Liver (tissue), 9 donors: Measurements from ENCODE around the gene BRD3. TPM values are rescaled to one million over a fixed set of nuclear protein-coding genes. Genes with fewer than 3 reads are reported as not detected.

Experiments
- DNase-seq: peaks from one replicate; pipeline ENCODE4 v3.0.0-alpha.2; 2017; ENCODE audit warnings: low spot score
- H3K27ac ChIP-seq, 2 donors: one replicate each; pipeline ENCODE4 v1.7.0; 2013; ENCODE audit warnings: inconsistent platforms in 2 of 2, low read length in 2 of 2, control low read depth in 1 of 2, low read depth in 1 of 2, mild to moderate bottlenecking in 1 of 2
- H3K27me3 ChIP-seq, 4 donors: one replicate each; pipeline versions ENCODE4 v1.6.1 to v1.7.0; 2013; ENCODE audit warnings: low read length in 3 of 4, inconsistent platforms in 1 of 4, mild to moderate bottlenecking in 1 of 4, moderate library complexity in 1 of 4; ENCODE audit not compliant: control insufficient read depth in 4 of 4, insufficient read depth in 4 of 4
- H3K36me3 ChIP-seq, 4 donors: one replicate each; pipeline versions ENCODE4 v1.6.1 to v1.7.0; 2013; ENCODE audit warnings: low read length in 3 of 4, mild to moderate bottlenecking in 3 of 4, low read depth in 1 of 4, moderate library complexity in 1 of 4; ENCODE audit not compliant: control insufficient read depth in 4 of 4, insufficient read depth in 3 of 4
- H3K4me1 ChIP-seq, 4 donors: one replicate each; pipeline versions ENCODE4 v1.6.1 to v1.7.0; 2013; ENCODE audit warnings: low read length in 3 of 4, mild to moderate bottlenecking in 3 of 4, moderate library complexity in 1 of 4; ENCODE audit not compliant: control insufficient read depth in 4 of 4, insufficient read depth in 4 of 4
- H3K4me3 ChIP-seq, 3 donors: one replicate each; pipeline versions ENCODE4 v1.6.1 to v1.7.0; 2013; ENCODE audit warnings: low read length in 3 of 3, control low read depth in 1 of 3, low read depth in 1 of 3, mild to moderate bottlenecking in 1 of 3
- H3K9ac ChIP-seq, 2 donors: one replicate each; pipeline ENCODE4 v1.7.0; 2013; ENCODE audit warnings: low read length in 2 of 2, mild to moderate bottlenecking in 2 of 2, moderate library complexity in 2 of 2, control low read depth in 1 of 2, low read depth in 1 of 2
- H3K9me3 ChIP-seq, 4 donors: one replicate each; pipeline versions ENCODE4 v1.6.1 to v1.7.0; 2013; ENCODE audit warnings: low read length in 3 of 4; ENCODE audit not compliant: control insufficient read depth in 4 of 4
- CTCF ChIP-seq: fragments of 150-350 bp; IDR thresholded peaks from 2 replicates; pipeline ENCODE4 v1.5.1; 2017; ENCODE audit warnings: improper control_type of control experiment, low read depth, low read length; ENCODE audit not compliant: missing input control
- EGR1 ChIP-seq, 2 donors: IDR thresholded peaks; 2 replicates each; pipeline ENCODE4 v1.6.1; 2016 to 2018; ENCODE audit warnings: antibody characterized with exemption in 2 of 2, low read depth in 2 of 2
- GABPA ChIP-seq, 2 donors: IDR thresholded peaks in 1 of 2; conservative IDR thresholded peaks in 1 of 2; 2 replicates each; pipeline ENCODE4 v1.6.1; 2016; ENCODE audit warnings: antibody characterized with exemption in 2 of 2, mild to moderate bottlenecking in 1 of 2, moderate library complexity in 1 of 2
- HNF4A ChIP-seq, 2 donors: conservative IDR thresholded peaks; 2 replicates each; pipeline ENCODE4 v1.6.1; 2016; ENCODE audit warnings: antibody characterized with exemption in 2 of 2, mild to moderate bottlenecking in 2 of 2
- NR2F2 ChIP-seq: IDR thresholded peaks from 2 replicates; pipeline ENCODE4 v1.6.1; 2016; ENCODE audit warnings: antibody characterized with exemption
- RAD21 ChIP-seq, 2 donors: IDR thresholded peaks; 2 replicates each; pipeline ENCODE4 v1.6.1; 2016; ENCODE audit warnings: antibody characterized with exemption in 2 of 2, mild to moderate bottlenecking in 2 of 2
- RXRA ChIP-seq, 2 donors: IDR thresholded peaks; 2 replicates each; pipeline ENCODE4 v1.6.1; 2017 to 2018; ENCODE audit warnings: antibody characterized with exemption in 2 of 2, mild to moderate bottlenecking in 1 of 2
- SP1 ChIP-seq: IDR thresholded peaks from 2 replicates; pipeline ENCODE4 v1.6.1; 2018; ENCODE audit warnings: antibody characterized with exemption, mild to moderate bottlenecking
- TAF1 ChIP-seq: conservative IDR thresholded peaks from 2 replicates; pipeline ENCODE4 v1.6.1; 2016; ENCODE audit warnings: antibody characterized with exemption, mild to moderate bottlenecking
- YY1 ChIP-seq: IDR thresholded peaks from 2 replicates; pipeline ENCODE4 v1.6.1; 2016; ENCODE audit warnings: antibody characterized with exemption, mild to moderate bottlenecking
- WGBS: extraction: QIAGEN DNeasy Blood & Tissue Kit; methylation state at CpG from one replicate; pipeline ENCODE4 v1.1.7; 2013; 5-methylcytosine and 5-hydroxymethylcytosine counted together
- polyA plus RNA-seq, 2 donors: library from polyadenylated mRNA; stranded (reverse) in 1 of 2; unstranded in 1 of 2; fragments of 200-250 nt in 1 of 2; fragments of >200 nt in 1 of 2; fragmentation: Nextera tagmentation in 1 of 2; extraction: Ambion mirVana in 1 of 2; gene quantifications; one replicate each; pipeline versions ENCODE4 v1.2.1 to v1.2.3, GENCODE V29; 2013 to 2015
- total RNA-seq, 2 donors: library from RNA; depleted of rRNA; stranded (reverse); fragments of >200 nt; gene quantifications; one replicate each; pipeline ENCODE4 v1.2.3, GENCODE V29; 2014
- TF ChIP-seq, protein P1 (sequence below): IDR thresholded peaks from 2 replicates; pipeline ENCODE4 v1.6.1; 2016; ENCODE audit warnings: antibody characterized with exemption
- donor health status: healthy.
- donor health status: healthy.
- donor health status: healthy.
- donor health status: healthy.
- donor health status: healthy.

The BRD3 gene
- total and polyA plus RNA-seq, 4 donors: 7.2 to 17.7 (median 12.7) TPM

DNA sequence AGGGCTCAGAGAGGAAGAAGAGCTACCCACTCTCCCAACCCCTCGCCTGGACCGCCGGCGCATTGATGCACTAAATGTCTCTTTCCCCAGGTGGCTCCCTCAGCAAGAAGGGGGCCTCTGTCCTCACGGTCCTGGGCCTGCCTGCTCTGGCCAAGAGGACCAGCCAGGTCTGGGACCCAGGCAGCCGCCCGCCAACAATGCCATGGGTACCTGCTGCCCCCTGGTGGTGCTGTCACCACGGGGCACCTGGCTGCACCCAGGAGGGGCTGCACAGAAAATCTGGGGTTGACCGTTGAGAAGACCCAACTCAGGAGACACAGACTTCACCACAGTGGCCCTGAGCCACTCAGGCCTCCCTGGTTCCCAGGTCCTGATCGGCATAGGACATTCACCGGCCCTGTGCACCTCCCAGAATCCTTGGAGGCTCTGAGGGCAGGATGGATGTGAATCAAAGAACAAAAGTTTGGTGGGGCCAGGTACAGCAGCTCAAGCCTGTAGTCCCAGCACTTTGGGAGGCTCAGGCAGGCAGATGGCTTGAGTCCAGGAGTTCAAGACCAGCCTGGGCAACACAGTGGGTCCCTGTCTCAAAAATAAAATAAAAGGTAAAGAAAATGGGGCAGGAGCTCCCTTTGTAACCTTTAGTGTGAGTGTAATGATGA is 73.3 kb downstream of the BRD3 start:
- 8% methylated on average over 11 of the region's 11 CpGs for whole genome bisulfite sequencing
- peak overlapping the region in 1 of 2 donors; percentile 99 for H3K27ac ChIP-seq
- TF ChIP-seq SP1 (no peak), TAF1 (no peak), GABPA (IDR thresholded peaks at IDR 0.05 in 1 of 2, conservative IDR thresholded peaks at IDR 0.05 in 1 of 2) (no peak), CTCF (peak; percentile 98), RAD21 (IDR thresholded peaks at IDR 0.05) (peak; percentile 99 to 100), NR2F2 (no peak)
- TF ChIP-seq, protein P1, sequence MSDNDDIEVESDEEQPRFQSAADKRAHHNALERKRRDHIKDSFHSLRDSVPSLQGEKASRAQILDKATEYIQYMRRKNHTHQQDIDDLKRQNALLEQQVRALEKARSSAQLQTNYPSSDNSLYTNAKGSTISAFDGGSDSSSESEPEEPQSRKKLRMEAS: no peak
- peak; percentile 83 for DNase-seq
- no peaks in the 10 kb centered on the region for H3K27me3 ChIP-seq
- no peaks in the 10 kb centered on the region for H3K36me3 ChIP-seq
- H3K4me3 ChIP-seq: no peak overlapping the region
- H3K9ac ChIP-seq: no peak overlapping the region
- H3K9me3 ChIP-seq: no peaks in the 10 kb centered on the region
- peaks cover 13 to 32% (median 24%) of the 10 kb centered on the region in 4 donors for H3K4me1 ChIP-seq

GRCh38 chr9:133993635-133994253 is 74.1 kb downstream of the BRD3 start:
- Histone ChIP-seq H3K4me3 (peak overlapping the region in 2 of 3 donors; percentile 81 to 90), H3K9ac (peak overlapping the region; percentile 53 to 78), H3K27ac (peak overlapping the region; percentile 98 to 99), H3K36me3 (no peaks in the 10 kb centered on the region), H3K27me3 (no peaks in the 10 kb centered on the region), H3K9me3 (no peaks in the 10 kb centered on the region), H3K4me1 (peaks cover 13 to 32% (median 24%) of the 10 kb centered on the region in 4 donors)
- 53% methylated on average over 16 of the region's 16 CpGs for WGBS
- no peak for TF ChIP-seq HNF4A (conservative IDR thresholded peaks at IDR 0.05)
- no peak for TF ChIP-seq TAF1
- DNase-seq: no peak

GRCh38 chr9:133992780-133993634 is 74.8 kb downstream of the BRD3 start:
- DNase-seq: peak; percentile 80
- Histone ChIP-seq H3K4me1 (peaks cover 14 to 32% (median 24%) of the 10 kb centered on the region in 4 donors), H3K9me3 (no peaks in the 10 kb centered on the region), H3K9ac (peak overlapping the region; percentile 78 to 90), H3K27me3 (no peaks in the 10 kb centered on the region), H3K4me3 (peak overlapping the region; percentile 72 to 90 (median 81)), H3K36me3 (no peaks in the 10 kb centered on the region), H3K27ac (peak overlapping the region; percentile 98 to 99)
- WGBS: under 1% methylated on average over 74 of the region's 74 CpGs
- no peak for TF ChIP-seq EGR1 (IDR thresholded peaks at IDR 0.05; ENCODE audit: low read depth in 2 of 2)
- TF ChIP-seq, protein P1: peak; percentile 60
- peak; percentile 47 for TF ChIP-seq SP1
- TF ChIP-seq TAF1: peak; percentile 41
- TF ChIP-seq NR2F2: peak; percentile 52
- peak in 1 of 2 donors; percentile 51 for TF ChIP-seq RXRA (IDR thresholded peaks at IDR 0.05)
- TF ChIP-seq CTCF: no peak
- peak; percentile 77 for TF ChIP-seq YY1
- peak; percentile 27 to 60 for TF ChIP-seq RAD21 (IDR thresholded peaks at IDR 0.05)
- peak in 1 of 2 donors; percentile 33 for TF ChIP-seq HNF4A (conservative IDR thresholded peaks at IDR 0.05)
